B cell (primary cell): Measurements from ENCODE around the gene RNF152. TPM values are rescaled to one million over a fixed set of nuclear protein-coding genes. Genes with fewer than 3 reads are reported as not detected.

ENCODE experiments used
- ATAC-seq: fragments of 200-7000 bp; cut with Tn5 transposase; one replicate; pipeline ENCODE4 v1.10.0; 2021; ENCODE audit warnings: low read depth, mild to moderate bottlenecking, moderate number of reproducible peaks, moderate library complexity
- CTCF ChIA-PET: fragments of 350-600 bp; sonication (Branson Sonifier 250); formaldehyde crosslinking; loops from one replicate; lab custom pipeline; 2021; ENCODE audit warnings: antibody characterized with exemption, inconsistent platforms; lab: Charles Lee
- POLR2A ChIA-PET: fragments of 350-600 bp; sonication (Branson Sonifier 250); formaldehyde crosslinking; loops from one replicate; lab custom pipeline; 2021; ENCODE audit warnings: antibody characterized with exemption; lab: Charles Lee
- DNase-seq: peaks from one replicate; pipeline ENCODE4 v3.0.0; 2013
- H2AFZ ChIP-seq: 2 replicates; pipeline ENCODE4 v1.6.1; 2012; ENCODE audit warnings: mild to moderate bottlenecking, low read depth, low read length; ENCODE audit not compliant: insufficient read depth, poor library complexity, severe bottlenecking
- H3K27ac ChIP-seq, 2 donors: 1 replicate in 1 of 2; 2 replicates in 1 of 2; pipeline ENCODE4 v1.5.1; 2012 to 2013; ENCODE audit warnings: low read length in 2 of 2, mild to moderate bottlenecking in 2 of 2, moderate library complexity in 1 of 2
- H3K27me3 ChIP-seq, 4 experiments: fragments of 200-600 bp in 1 of 4; sonication (generic) in 1 of 4; replicated peaks in 1 of 4; 1 replicate in 2 of 4; 2 replicates in 2 of 4; pipeline versions ENCODE4 v1.6.1 to v1.7.0; 2013 to 2016; ENCODE audit warnings: low read length in 3 of 4, mild to moderate bottlenecking in 2 of 4, mixed read lengths in 1 of 4, moderate library complexity in 1 of 4; ENCODE audit not compliant: insufficient read depth in 4 of 4, control insufficient read depth in 3 of 4; ENCODE audit errors: control extremely low read depth in 1 of 4
- H3K36me3 ChIP-seq, 2 experiments: replicated peaks in 1 of 2; 1 replicate in 1 of 2; 2 replicates in 1 of 2; pipeline versions ENCODE4 v1.6.1 to v1.7.1; 2013; ENCODE audit warnings: low read length in 1 of 2; ENCODE audit not compliant: insufficient read depth in 2 of 2, control insufficient read depth in 1 of 2; ENCODE audit errors: control extremely low read depth in 1 of 2, extremely low read depth in 1 of 2
- H3K4me1 ChIP-seq, 2 donors: fragments of 200-600 bp in 1 of 2; sonication (generic) in 1 of 2; 1 replicate in 1 of 2; 2 replicates in 1 of 2; pipeline versions ENCODE4 v1.5.1 to v1.6.1; 2013 to 2017; ENCODE audit warnings: low read length in 2 of 2; ENCODE audit not compliant: control insufficient read depth in 2 of 2, insufficient read depth in 2 of 2
- H3K4me2 ChIP-seq: replicated peaks from 2 replicates; pipeline ENCODE3; 2012; ENCODE audit warnings: mild to moderate bottlenecking, low read depth, low read length; ENCODE audit not compliant: poor library complexity, severe bottlenecking
- H3K4me3 ChIP-seq, 5 experiments: fragments of 200-600 bp in 1 of 5; sonication (generic) in 1 of 5; 1 replicate in 3 of 5; 2 replicates in 2 of 5; pipeline versions ENCODE4 v1.5.1 to v1.7.0; 2011 to 2016; ENCODE audit warnings: low read length in 4 of 5, mild to moderate bottlenecking in 4 of 5, low read depth in 2 of 5, control low read depth in 1 of 5, moderate library complexity in 1 of 5; ENCODE audit not compliant: insufficient read depth in 1 of 5; ENCODE audit errors: control extremely low read depth in 1 of 5, extremely low read depth in 1 of 5
- H3K79me2 ChIP-seq: fragments of 200-600 bp; sonication (generic); one replicate; pipeline ENCODE4 v1.6.0; 2016; ENCODE audit warnings: low read length; ENCODE audit not compliant: control insufficient read depth, insufficient read depth
- H3K9ac ChIP-seq: fragments of 200-600 bp; sonication (generic); 2 replicates; pipeline ENCODE4 v1.6.1; 2017; ENCODE audit warnings: mild to moderate bottlenecking, low read length, moderate library complexity
- H3K9me3 ChIP-seq, 3 donors: one replicate each; pipeline versions ENCODE4 v1.6.1 to v1.7.1; 2013; ENCODE audit warnings: low read length in 2 of 3; ENCODE audit not compliant: control insufficient read depth in 2 of 3, insufficient read depth in 1 of 3; ENCODE audit errors: control extremely low read depth in 1 of 3
- H4K20me1 ChIP-seq: 2 replicates; pipeline ENCODE4 v1.6.0; 2012; ENCODE audit warnings: mild to moderate bottlenecking, low read length; ENCODE audit not compliant: insufficient read depth, control insufficient read depth, poor library complexity, severe bottlenecking
- H3K27ac Mint-ChIP-seq: one replicate; pipeline ENCODE4 v1.8.0; 2021; ENCODE audit warnings: mixed read lengths
- H3K27me3 Mint-ChIP-seq: one replicate; pipeline ENCODE4 v1.8.0; 2021; ENCODE audit warnings: mixed read lengths
- H3K4me1 Mint-ChIP-seq: one replicate; pipeline ENCODE4 v1.8.0; 2021; ENCODE audit warnings: mixed read lengths
- H3K4me3 Mint-ChIP-seq: one replicate; pipeline ENCODE4 v1.8.0; 2021; ENCODE audit warnings: mixed read lengths
- H3K9me3 Mint-ChIP-seq: one replicate; pipeline ENCODE4 v1.8.0; 2022; ENCODE audit warnings: mixed read lengths; ENCODE audit not compliant: insufficient read depth
- EZH2 ChIP-seq: IDR thresholded peaks from 2 replicates; pipeline ENCODE4 v1.6.1; 2012; ENCODE audit warnings: borderline replicate concordance, low read depth, mild to moderate bottlenecking, moderate library complexity, low read length; ENCODE audit not compliant: insufficient read depth, poor library complexity, severe bottlenecking
- WGBS: methylation state at CpG from one replicate; pipeline ENCODE4 v1.1.5; 2013; ENCODE audit warnings: missing lambda C conversion rate; ENCODE audit not compliant: insufficient coverage; 5-methylcytosine and 5-hydroxymethylcytosine counted together
- intact Hi-C: fragments of 100-400 bp; cut with micrococcal nuclease; formaldehyde crosslinking; loops from one replicate; pipeline ENCODE4 v1.10.0; 2022
- polyA plus RNA-seq: library from polyadenylated mRNA; depleted of rRNA; stranded (reverse); fragments of >200 nt; gene quantifications from 2 replicates; pipeline ENCODE4 v1.2.3, GENCODE V29; 2012
- total RNA-seq, 2 donors: library from RNA; stranded (reverse); fragments of 120-200 nt in 1 of 2; gene quantifications; 1 replicate in 1 of 2; 2 replicates in 1 of 2; pipeline versions ENCODE4 v1.2.3 to v1.2.4, GENCODE V29; 2013 to 2022
- TF ChIP-seq, protein P1 (sequence below): fragments of 200-600 bp; IDR thresholded peaks from one replicate; pipeline ENCODE4 v1.8.0; 2022; ENCODE audit warnings: antibody characterized with exemption, mild to moderate bottlenecking

RNF152 gene
- total and polyA plus RNA-seq, 2 donors (not counting 1 experiment from before 2014, with no cell fraction given) = 0.49 TPM; not detected in 1

DNA sequence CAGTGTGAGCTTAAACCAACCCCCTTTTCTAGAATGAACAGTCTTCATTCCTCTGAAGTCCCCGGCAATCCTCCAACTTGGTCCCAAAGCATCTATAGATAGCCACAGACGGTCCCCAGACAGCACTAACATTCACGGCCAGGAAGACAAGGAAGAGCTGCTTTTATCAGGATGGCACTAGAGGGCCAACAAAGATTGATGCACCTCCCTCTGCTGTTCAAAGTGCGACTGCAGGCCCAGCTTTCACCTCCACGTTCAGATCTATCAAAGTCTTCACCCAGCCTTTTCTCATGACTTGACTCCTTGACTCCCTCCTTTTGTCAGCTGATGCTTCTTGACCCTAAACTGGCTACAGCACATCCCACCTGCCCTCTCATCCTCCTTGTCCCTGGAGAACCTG lies 54.3 kb downstream of the RNF152 start:
- POLR2A ChIA-PET = no interaction called here
- Mint-ChIP-seq H3K4me1 (peaks cover 6% of the 10 kb centered on the region), H3K27me3 (peaks cover 46% of the 10 kb centered on the region), H3K4me3 (no peak overlapping the region), H3K9me3 (peaks cover 2% of the 10 kb centered on the region), H3K27ac (no peak overlapping the region)
- Histone ChIP-seq H3K9ac (no peak overlapping the region), H3K79me2 (no peaks in the 10 kb centered on the region), H3K4me3 (no peak overlapping the region), H3K4me1 (peaks cover 4 to 7% of the 10 kb centered on the region in 2 donors), H3K4me2 (no peak overlapping the region), H3K27me3 (peaks cover 0 to 17% (median 8%) of the 10 kb centered on the region in 4 experiments), H3K27ac (no peak overlapping the region), H2AFZ (no peak overlapping the region), H3K9me3 (no peaks in the 10 kb centered on the region), H3K36me3 (no peaks in the 10 kb centered on the region), H4K20me1 (no peaks in the 10 kb centered on the region)
- no peak for ATAC-seq
- intact Hi-C loops = no loop called here
- no peak for TF ChIP-seq EZH2
- TF ChIP-seq, protein P1, sequence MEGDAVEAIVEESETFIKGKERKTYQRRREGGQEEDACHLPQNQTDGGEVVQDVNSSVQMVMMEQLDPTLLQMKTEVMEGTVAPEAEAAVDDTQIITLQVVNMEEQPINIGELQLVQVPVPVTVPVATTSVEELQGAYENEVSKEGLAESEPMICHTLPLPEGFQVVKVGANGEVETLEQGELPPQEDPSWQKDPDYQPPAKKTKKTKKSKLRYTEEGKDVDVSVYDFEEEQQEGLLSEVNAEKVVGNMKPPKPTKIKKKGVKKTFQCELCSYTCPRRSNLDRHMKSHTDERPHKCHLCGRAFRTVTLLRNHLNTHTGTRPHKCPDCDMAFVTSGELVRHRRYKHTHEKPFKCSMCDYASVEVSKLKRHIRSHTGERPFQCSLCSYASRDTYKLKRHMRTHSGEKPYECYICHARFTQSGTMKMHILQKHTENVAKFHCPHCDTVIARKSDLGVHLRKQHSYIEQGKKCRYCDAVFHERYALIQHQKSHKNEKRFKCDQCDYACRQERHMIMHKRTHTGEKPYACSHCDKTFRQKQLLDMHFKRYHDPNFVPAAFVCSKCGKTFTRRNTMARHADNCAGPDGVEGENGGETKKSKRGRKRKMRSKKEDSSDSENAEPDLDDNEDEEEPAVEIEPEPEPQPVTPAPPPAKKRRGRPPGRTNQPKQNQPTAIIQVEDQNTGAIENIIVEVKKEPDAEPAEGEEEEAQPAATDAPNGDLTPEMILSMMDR = no peak
- no peak for DNase-seq
- CTCF ChIA-PET = no interaction called here
- 75% methylated on average over 5 of the region's 5 CpGs for WGBS

DNA sequence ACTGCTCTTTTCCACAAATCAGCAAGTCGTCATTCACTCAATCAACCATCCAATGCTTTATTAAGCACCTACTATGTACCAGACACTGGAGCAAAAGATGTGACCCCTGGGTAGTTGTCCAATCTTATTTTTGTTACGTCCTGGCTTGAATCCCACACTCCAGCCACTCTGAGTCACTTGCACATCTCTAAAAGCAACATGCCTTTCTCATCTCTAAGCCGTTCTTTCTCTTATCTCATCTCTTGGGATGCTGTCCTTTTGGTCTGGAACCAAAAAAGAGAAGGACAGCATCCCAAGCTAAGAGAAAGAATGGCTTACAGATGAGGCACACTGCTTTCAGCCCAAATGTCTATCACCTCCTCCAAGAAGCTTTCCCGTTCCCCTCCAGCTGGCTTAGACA lies 58.8 kb downstream of the RNF152 start:
- TF ChIP-seq, protein P1 = no peak
- no peak for TF ChIP-seq EZH2
- ChIA-PET POLR2A (no interaction called here), CTCF (no interaction called here)
- ATAC-seq = no peak
- Histone ChIP-seq H3K27me3 (peaks cover 0 to 21% (median 8%) of the 10 kb centered on the region in 4 experiments), H2AFZ (no peak overlapping the region), H3K79me2 (no peaks in the 10 kb centered on the region), H4K20me1 (no peaks in the 10 kb centered on the region), H3K9me3 (no peaks in the 10 kb centered on the region), H3K36me3 (no peaks in the 10 kb centered on the region), H3K4me3 (no peak overlapping the region), H3K27ac (no peak overlapping the region), H3K4me2 (no peak overlapping the region), H3K4me1 (peaks cover 8 to 14% of the 10 kb centered on the region in 2 donors), H3K9ac (no peak overlapping the region)
- Mint-ChIP-seq H3K27ac (no peak overlapping the region), H3K4me1 (peaks cover 16% of the 10 kb centered on the region), H3K9me3 (no peaks in the 10 kb centered on the region), H3K27me3 (peaks cover 58% of the 10 kb centered on the region), H3K4me3 (no peak overlapping the region)
- intact Hi-C loops = no loop called here
- WGBS = 42% methylated on average over 1 of the region's 4 CpGs
- DNase-seq = no peak
